Keratinocyte (primary cell): ENCODE measurements around the gene GANAB. TPM values are rescaled to one million over a fixed set of nuclear protein-coding genes. Genes with fewer than 3 reads are reported as not detected.
"Not testable (repeated sequence)": the region's sequence is repeated elsewhere in the genome, so short reads cannot be mapped to it uniquely, and the experiment has no call there.

Experiments used
- DNase-seq: peaks from one replicate; pipeline ENCODE4 v3.0.0-alpha.2; 2011; ENCODE audit warnings: low read depth, missing footprints, low spot score
- FAIRE-seq: peaks from 2 replicates; lab custom pipeline; 2011; peaks lifted over from hg19 to GRCh38; lab: Jason Lieb, UNC
- H2AFZ ChIP-seq: 2 replicates; pipeline ENCODE4 v1.6.0; 2012; ENCODE audit warnings: low read length, control low read depth, inconsistent platforms; ENCODE audit not compliant: control insufficient read depth
- H3K27ac ChIP-seq: 2 replicates; pipeline ENCODE4 v1.5.1; 2011; ENCODE audit warnings: low read length; ENCODE audit not compliant: control insufficient read depth, insufficient read depth
- H3K27me3 ChIP-seq: 3 replicates; pipeline ENCODE4 v1.6.0; 2011; ENCODE audit warnings: low read length; ENCODE audit not compliant: control insufficient read depth, insufficient read depth; ENCODE audit errors: extremely low read depth
- H3K36me3 ChIP-seq, 2 experiments: 2 replicates in 1 of 2; 3 replicates in 1 of 2; pipeline ENCODE4 v1.5.1; 2011; ENCODE audit warnings: low read length in 2 of 2, mild to moderate bottlenecking in 1 of 2; ENCODE audit not compliant: control insufficient read depth in 2 of 2, insufficient read depth in 2 of 2; ENCODE audit errors: extremely low read depth in 1 of 2
- H3K4me1 ChIP-seq: 3 replicates; pipeline ENCODE4 v1.5.1; 2011; ENCODE audit warnings: low read length; ENCODE audit not compliant: control insufficient read depth, insufficient read depth; ENCODE audit errors: extremely low read depth
- H3K4me2 ChIP-seq: 3 replicates; pipeline ENCODE4 v1.6.0; 2011; ENCODE audit warnings: low read depth, low read length; ENCODE audit not compliant: control insufficient read depth, insufficient read depth; ENCODE audit errors: extremely low read depth
- H3K4me3 ChIP-seq, 3 experiments: fragments of 200-600 bp in 1 of 3; sonication (generic) in 1 of 3; 2 replicates in 2 of 3; 3 replicates in 1 of 3; pipeline ENCODE4 v1.5.1; 2011 to 2016; ENCODE audit warnings: low read length in 3 of 3, mild to moderate bottlenecking in 3 of 3, control low read depth in 2 of 3, inconsistent platforms in 1 of 3, low read depth in 1 of 3, mixed read lengths in 1 of 3, mixed run types in 1 of 3, moderate library complexity in 1 of 3; ENCODE audit not compliant: control insufficient read depth in 2 of 3, insufficient read depth in 2 of 3; ENCODE audit errors: extremely low read depth in 1 of 3
- H3K79me2 ChIP-seq: 2 replicates; pipeline ENCODE4 v1.6.0; 2012; ENCODE audit warnings: low read length; ENCODE audit not compliant: control insufficient read depth, insufficient read depth
- H3K9ac ChIP-seq: 3 replicates; pipeline ENCODE4 v1.6.0; 2011; ENCODE audit warnings: low read length; ENCODE audit not compliant: control insufficient read depth, insufficient read depth; ENCODE audit errors: extremely low read depth
- H3K9me1 ChIP-seq: 3 replicates; pipeline ENCODE4 v1.6.0; 2011; ENCODE audit warnings: low read length; ENCODE audit not compliant: control insufficient read depth, insufficient read depth; ENCODE audit errors: extremely low read depth
- H3K9me3 ChIP-seq: 2 replicates; pipeline ENCODE4 v1.5.1; 2012; ENCODE audit warnings: low read depth, low read length; ENCODE audit not compliant: control insufficient read depth
- H4K20me1 ChIP-seq: 3 replicates; pipeline ENCODE4 v1.6.0; 2011; ENCODE audit warnings: low read length; ENCODE audit not compliant: control insufficient read depth, insufficient read depth; ENCODE audit errors: extremely low read depth
- EZH2 ChIP-seq: IDR thresholded peaks from one replicate; pipeline ENCODE4 v1.6.1; 2012; ENCODE audit warnings: inconsistent platforms, mild to moderate bottlenecking, low read length, moderate library complexity
- dilution Hi-C: fragments of 300-500 bp; cut with MboI; formaldehyde crosslinking; loops from one replicate; pipeline ENCODE4 v1.7.0; 2020; ENCODE audit warnings: low sequenced_read_pairs; ENCODE audit not compliant: extremely low pct_ligation_motif_present
- polyA plus RNA-seq, 5 experiments: library from polyadenylated mRNA; depleted of rRNA in 3 of 5; stranded (reverse) in 3 of 5; stranded (forward) in 1 of 5; unstranded in 1 of 5; fragments of >200 nt; gene quantifications; 1 replicate in 1 of 5; 2 replicates in 3 of 5; 3 replicates in 1 of 5; pipeline versions ENCODE4 v1.2.1 to v1.2.3, GENCODE V29; 2011 to 2012; ENCODE audit warnings: missing spikeins in 2 of 5, low read depth in 1 of 5, low replicate concordance in 1 of 5
- TF ChIP-seq, protein P1 (sequence below), 3 experiments: IDR thresholded peaks in 1 of 3; conservative IDR thresholded peaks in 1 of 3; optimal IDR thresholded peaks in 1 of 3; 2 replicates in 2 of 3; 3 replicates in 1 of 3; pipeline versions ENCODE3 to v1.5.1; 2011; ENCODE audit warnings: low read length in 3 of 3, mild to moderate bottlenecking in 3 of 3, moderate library complexity in 2 of 3, control low read depth in 1 of 3, inconsistent platforms in 1 of 3; ENCODE audit not compliant: insufficient read depth in 2 of 3; ENCODE audit errors: extremely low read depth in 1 of 3

The GANAB gene
- polyA plus RNA-seq, 1 donor (not counting 4 experiments of a cell fraction or from before 2014, with no cell fraction given) = 153 TPM

- Histone ChIP-seq H3K4me3 (no peak overlapping the region), H3K79me2 (peaks cover 27% of the 10 kb centered on the region), H2AFZ (no peak overlapping the region), H3K27me3 (no peaks in the 10 kb centered on the region), H4K20me1 (no peaks in the 10 kb centered on the region), H3K36me3 (peaks cover 3 to 8% of the 10 kb centered on the region in 2 experiments), H3K4me1 (peaks cover 6% of the 10 kb centered on the region), H3K9me1 (no peaks in the 10 kb centered on the region), H3K27ac (no peak overlapping the region), H3K9ac (no peak overlapping the region), H3K9me3 (no peaks in the 10 kb centered on the region), H3K4me2 (no peak overlapping the region)
- DNase-seq (no peak), FAIRE-seq (no peak)
- dilution Hi-C loops = no loop called here
- TF ChIP-seq EZH2 = no peak
- TF ChIP-seq, protein P1, sequence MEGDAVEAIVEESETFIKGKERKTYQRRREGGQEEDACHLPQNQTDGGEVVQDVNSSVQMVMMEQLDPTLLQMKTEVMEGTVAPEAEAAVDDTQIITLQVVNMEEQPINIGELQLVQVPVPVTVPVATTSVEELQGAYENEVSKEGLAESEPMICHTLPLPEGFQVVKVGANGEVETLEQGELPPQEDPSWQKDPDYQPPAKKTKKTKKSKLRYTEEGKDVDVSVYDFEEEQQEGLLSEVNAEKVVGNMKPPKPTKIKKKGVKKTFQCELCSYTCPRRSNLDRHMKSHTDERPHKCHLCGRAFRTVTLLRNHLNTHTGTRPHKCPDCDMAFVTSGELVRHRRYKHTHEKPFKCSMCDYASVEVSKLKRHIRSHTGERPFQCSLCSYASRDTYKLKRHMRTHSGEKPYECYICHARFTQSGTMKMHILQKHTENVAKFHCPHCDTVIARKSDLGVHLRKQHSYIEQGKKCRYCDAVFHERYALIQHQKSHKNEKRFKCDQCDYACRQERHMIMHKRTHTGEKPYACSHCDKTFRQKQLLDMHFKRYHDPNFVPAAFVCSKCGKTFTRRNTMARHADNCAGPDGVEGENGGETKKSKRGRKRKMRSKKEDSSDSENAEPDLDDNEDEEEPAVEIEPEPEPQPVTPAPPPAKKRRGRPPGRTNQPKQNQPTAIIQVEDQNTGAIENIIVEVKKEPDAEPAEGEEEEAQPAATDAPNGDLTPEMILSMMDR (optimal IDR thresholded peaks at IDR 0.05 in 1 of 3, IDR thresholded peaks at IDR 0.05 in 1 of 3, conservative IDR thresholded peaks at IDR 0.05 in 1 of 3; ENCODE audit: extremely low read depth in 1 of 3, insufficient read depth in 2 of 3, low read length in 3 of 3) = no peak
These were observed 7.9 kb upstream of the GANAB start for GRCh38 chr11:62654297-62654696.

DNA sequence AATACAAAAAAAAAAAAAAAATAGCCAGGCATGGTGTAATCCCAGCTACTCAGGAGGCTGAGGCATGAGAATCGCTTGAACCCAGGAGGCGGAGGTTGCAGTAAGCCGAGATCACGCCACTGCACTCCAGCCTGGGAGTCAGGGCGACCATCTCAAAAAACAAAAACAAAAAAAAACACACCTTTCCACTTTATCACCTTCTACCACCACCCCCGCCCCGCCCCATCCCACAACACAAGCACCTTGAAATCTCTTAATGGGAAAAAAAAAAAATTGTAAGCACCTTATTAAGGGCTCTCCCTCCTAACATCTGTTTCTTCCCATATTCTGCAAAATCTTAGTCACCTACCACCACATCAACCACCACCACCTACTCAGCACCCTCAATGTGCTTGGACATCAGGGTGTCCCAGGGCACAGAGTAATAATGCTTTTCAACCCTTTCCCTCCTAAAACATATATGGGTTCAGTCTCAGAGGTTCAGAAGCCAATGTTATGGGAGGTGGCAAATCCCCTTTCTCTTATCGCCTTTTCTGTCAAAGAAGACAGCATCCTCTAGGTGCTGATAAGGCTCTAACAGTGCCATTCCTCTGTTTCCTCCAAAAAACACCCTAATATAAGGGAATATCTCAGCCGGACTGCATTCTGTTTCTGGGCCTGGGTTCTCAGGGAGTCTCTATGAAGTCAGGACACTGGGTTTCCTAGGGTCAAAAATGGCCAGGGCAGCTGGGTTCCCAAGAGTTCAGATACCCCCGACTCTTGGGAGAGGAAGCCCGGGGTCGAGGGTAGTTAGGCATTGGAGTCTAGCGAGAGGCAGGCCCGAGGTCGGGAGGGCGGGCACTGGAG, 6.0 kb upstream of the GANAB start:
- H3K79me2 ChIP-seq = peaks cover 30% of the 10 kb centered on the region
- peaks cover 12 to 15% of the 10 kb centered on the region in 2 experiments for H3K36me3 ChIP-seq
- no peaks in the 10 kb centered on the region for H4K20me1 ChIP-seq
- no peaks in the 10 kb centered on the region for H3K9me1 ChIP-seq
- peak overlapping the region; percentile 19 for H2AFZ ChIP-seq
- H3K4me3 ChIP-seq = peak overlapping the region; percentile 75 to 94 (median 92)
- TF ChIP-seq, protein P1 (optimal IDR thresholded peaks at IDR 0.05 in 1 of 3, IDR thresholded peaks at IDR 0.05 in 1 of 3, conservative IDR thresholded peaks at IDR 0.05 in 1 of 3; ENCODE audit: extremely low read depth in 1 of 3, insufficient read depth in 2 of 3, low read length in 3 of 3) = no peak
- no peak for TF ChIP-seq EZH2
- H3K9me3 ChIP-seq = no peaks in the 10 kb centered on the region
- H3K4me1 ChIP-seq = peaks cover 6% of the 10 kb centered on the region
- DNase-seq (no peak), FAIRE-seq (no peak)
- H3K27me3 ChIP-seq = no peaks in the 10 kb centered on the region
- dilution Hi-C loops = no loop called here
- peak overlapping the region; percentile 92 for H3K27ac ChIP-seq
- peak overlapping the region; percentile 77 for H3K4me2 ChIP-seq
- H3K9ac ChIP-seq = peak overlapping the region; percentile 98

DNA sequence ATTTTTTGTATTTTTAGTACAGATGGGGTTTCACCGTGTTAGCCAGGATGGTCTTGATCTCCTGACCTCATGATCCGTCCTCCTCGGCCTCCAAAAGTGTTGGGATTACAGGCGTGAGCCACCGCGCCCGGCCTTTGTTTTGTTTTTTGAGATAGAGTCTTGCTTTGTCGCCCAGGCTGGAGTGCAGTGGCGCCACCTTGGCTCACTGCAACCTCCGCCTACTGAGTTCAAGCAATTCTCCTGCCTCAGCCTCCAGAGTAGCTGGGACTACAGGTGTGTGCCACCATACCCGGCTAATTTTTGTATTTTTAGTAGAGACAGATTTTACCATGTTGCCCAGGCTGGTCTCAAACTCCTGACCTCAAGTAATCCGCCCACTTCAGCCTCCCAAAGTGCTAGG, 3.9 kb upstream of the GANAB start:
- peaks cover 40% of the 10 kb centered on the region for H3K79me2 ChIP-seq
- dilution Hi-C loops, H3K9me1 ChIP-seq: not testable (repeated sequence)

More for the DNA sequence above, 3.9 kb upstream of the GANAB start:
- not testable (repeated sequence) for FAIRE-seq, H3K9ac ChIP-seq, H3K27me3 ChIP-seq, H3K4me2 ChIP-seq, H3K4me3 ChIP-seq, H4K20me1 ChIP-seq, H3K27ac ChIP-seq, DNase-seq, H2AFZ ChIP-seq, H3K9me3 ChIP-seq
- Histone ChIP-seq H3K4me1 (peaks cover 16% of the 10 kb centered on the region), H3K36me3 (peaks cover 12 to 15% of the 10 kb centered on the region in 2 experiments)
